ENCODE data around the gene SRP68. TPM values are rescaled to one million over a fixed set of nuclear protein-coding genes. Genes with fewer than 3 reads are reported as not detected.
"Not testable (repeated sequence)": the region's sequence is repeated elsewhere in the genome, so short reads cannot be mapped to it uniquely, and the experiment has no call there.

SRP68 gene
- total RNA-seq, 2 donors from 2014 or later = 65.1 to 78.0 TPM

GRCh38 chr17:76080768-76081287 lies 8.5 kb upstream of the SRP68 start:
- TF ChIP-seq CTCF (IDR thresholded peaks at IDR 0.05) = no peak
- Histone ChIP-seq H3K9ac (ENCODE audit: low read depth in 2 of 2, low read length in 2 of 2) (no peak overlapping the region), H3K27me3 (peaks cover 38% of the 10 kb centered on the region), H3K27ac (no peak overlapping the region), H3K4me3 (no peak overlapping the region), H3K4me1 (peaks cover 12% of the 10 kb centered on the region), H3K36me3 (peaks cover 10% of the 10 kb centered on the region), H3K9me3 (no peaks in the 10 kb centered on the region)
- intact Hi-C loops (cut with DNase I) = no loop called here
- DNase-seq = no peak

GRCh38 chr17:76079956-76080767 lies 7.8 kb upstream of the SRP68 start:
- H3K4me3 ChIP-seq = no peak overlapping the region
- TF ChIP-seq CTCF (IDR thresholded peaks at IDR 0.05) = no peak
- intact Hi-C loops (cut with DNase I) = loop anchor here (10.0 kb wide), 1 partner anchor 65 kb away; no protein-coding TSS in a partner anchor
- H3K36me3 ChIP-seq = peaks cover 3% of the 10 kb centered on the region
- no peaks in the 10 kb centered on the region for H3K9me3 ChIP-seq
- no peak for DNase-seq
- peaks cover 45% of the 10 kb centered on the region for H3K27me3 ChIP-seq
- H3K27ac ChIP-seq = no peak overlapping the region
- peaks cover 18% of the 10 kb centered on the region for H3K4me1 ChIP-seq
- peak overlapping the region in 1 of 2 donors; percentile 12 for H3K9ac ChIP-seq (ENCODE audit: low read depth in 2 of 2, low read length in 2 of 2)

GRCh38 chr17:76079535-76079955 lies 7.2 kb upstream of the SRP68 start:
- H3K27ac ChIP-seq = no peak overlapping the region
- peaks cover 24% of the 10 kb centered on the region for H3K4me1 ChIP-seq
- no peaks in the 10 kb centered on the region for H3K36me3 ChIP-seq
- intact Hi-C loops (cut with DNase I) = loop anchor here (10.0 kb wide), 1 partner anchor 65 kb away; no protein-coding TSS in a partner anchor
- H3K27me3 ChIP-seq = peaks cover 51% of the 10 kb centered on the region
- TF ChIP-seq CTCF (IDR thresholded peaks at IDR 0.05) = no peak
- no peak overlapping the region for H3K4me3 ChIP-seq
- DNase-seq = no peak
- no peaks in the 10 kb centered on the region for H3K9me3 ChIP-seq
- H3K9ac ChIP-seq (ENCODE audit: low read depth in 2 of 2, low read length in 2 of 2) = no peak overlapping the region

GRCh38 chr17:76078860-76079534 lies 6.7 kb upstream of the SRP68 start, which contains the start of gene ZACN:
TSS of gene ZACN (plus strand) at chr17:76079182. CDS start at chr17:76079265, 83 bp downstream.
- DNase-seq = no peak
- peaks cover 57% of the 10 kb centered on the region for H3K27me3 ChIP-seq
- no peak for TF ChIP-seq CTCF (IDR thresholded peaks at IDR 0.05)
- H3K36me3 ChIP-seq = no peaks in the 10 kb centered on the region
- intact Hi-C loops (cut with DNase I) = loop anchor here (10.0 kb wide), 1 partner anchor 64 kb away; no protein-coding TSS in a partner anchor
- no peak within 1 kb of the TSS for H3K9ac ChIP-seq (ENCODE audit: low read depth in 2 of 2, low read length in 2 of 2)
- H3K9me3 ChIP-seq = no peaks in the 10 kb centered on the region
- no peak within 1 kb of the TSS for H3K4me3 ChIP-seq
- H3K27ac ChIP-seq = no peak within 1 kb of the TSS
- peaks cover 28% of the 10 kb centered on the region for H3K4me1 ChIP-seq

- Histone ChIP-seq H3K27me3 (peaks cover 63% of the 10 kb centered on the region), H3K4me1 (peaks cover 28% of the 10 kb centered on the region)
- not testable (repeated sequence) for H3K9me3 ChIP-seq; H3K36me3 ChIP-seq; H3K27ac ChIP-seq; DNase-seq; H3K9ac ChIP-seq (ENCODE audit: low read depth in 2 of 2, low read length in 2 of 2); H3K4me3 ChIP-seq
- intact Hi-C loops (cut with DNase I) = loop anchor here (10.0 kb wide), 1 partner anchor 64 kb away; no protein-coding TSS in a partner anchor
Measured at GRCh38 chr17:76078370-76078769, 6.1 kb upstream of the SRP68 start.

Measured in colonic mucosa (tissue), 4 donors.